HCT116 (cell line): Measurements from ENCODE around the gene DPP6. TPM values are rescaled to one million over a fixed set of nuclear protein-coding genes. Genes with fewer than 3 reads are reported as not detected.

Source experiments
- ATAC-seq: fragments of 200-7000 bp; cut with Tn5 transposase; 2 replicates; pipeline ENCODE4 v1.9.1; 2020; ENCODE audit warnings: mild to moderate bottlenecking, moderate library complexity
- BruUV-seq: library from RNA; stranded (reverse); fragments of 400-500 nt; replicated peaks from 2 replicates; lab custom pipeline; 2021; lab: Mats Ljungman, UMichigan
- CTCF ChIA-PET: fragments of 300-600 bp; sonication (Branson Sonifier 250); formaldehyde crosslinking; loops from one replicate; lab custom pipeline; 2021; ENCODE audit warnings: antibody characterized with exemption; lab: Charles Lee
- POLR2A ChIA-PET: fragments of 300-600, 350-600 bp; sonication (Branson Sonifier 250); formaldehyde crosslinking; loops from one replicate; lab custom pipeline; 2021; ENCODE audit warnings: antibody characterized with exemption; lab: Charles Lee
- RAD21 ChIA-PET, 2 experiments: fragments of 300-600 bp; sonication (Branson Sonifier 250); formaldehyde crosslinking; loops; one replicate each; lab custom pipeline; 2023; ENCODE audit warnings: low total read pairs in 2 of 2; ENCODE audit not compliant: uncharacterized antibody in 2 of 2, unreplicated experiment in 2 of 2, low non-redundant PET in 1 of 2; lab: Charles Lee
- DNase-seq: peaks from one replicate; pipeline ENCODE4 v3.0.0-alpha.2; 2010; ENCODE audit warnings: low read depth, low spot score
- H2AFZ ChIP-seq: fragments of 200-600 bp; shearing (Covaris generic), sonication (generic); 2 replicates; pipeline ENCODE4 v1.6.1; 2017; ENCODE audit warnings: low read depth, mixed run types, mixed read lengths, antibody characterized with exemption, low read length; ENCODE audit not compliant: poor library complexity, severe bottlenecking
- H3K27ac ChIP-seq: 2 replicates; pipeline ENCODE4 v1.5.1; 2012; ENCODE audit warnings: low read depth, low read length
- H3K27me3 ChIP-seq: fragments of 200-600 bp; sonication (generic); 2 replicates; pipeline ENCODE4 v1.6.1; 2016; ENCODE audit warnings: mixed run types, low read length, mixed read lengths; ENCODE audit not compliant: insufficient read depth
- H3K36me3 ChIP-seq, 2 experiments: fragments of 200-500 bp in 1 of 2; fragments of 200-600 bp in 1 of 2; sonication (Bioruptor generic) in 1 of 2; sonication (generic) in 1 of 2; 2 replicates each; pipeline versions ENCODE4 v1.5.1 to v1.6.1; 2014 to 2016; ENCODE audit warnings: low read length in 2 of 2, inconsistent platforms in 1 of 2, mixed read lengths in 1 of 2, mixed run types in 1 of 2; ENCODE audit not compliant: insufficient read depth in 2 of 2, control insufficient read depth in 1 of 2
- H3K4me1 ChIP-seq, 2 experiments: fragments of 200-600 bp in 1 of 2; sonication (generic) in 1 of 2; 2 replicates each; pipeline versions ENCODE4 v1.5.1 to v1.6.1; 2012 to 2017; ENCODE audit warnings: low read length in 2 of 2, inconsistent platforms in 1 of 2, mild to moderate bottlenecking in 1 of 2, mixed read lengths in 1 of 2, mixed run types in 1 of 2, moderate library complexity in 1 of 2; ENCODE audit not compliant: insufficient read depth in 2 of 2, control insufficient read depth in 1 of 2
- H3K4me2 ChIP-seq: fragments of 200-600 bp; sonication (generic); 2 replicates; pipeline ENCODE4 v1.6.1; 2017; ENCODE audit warnings: mixed run types, low read length, mixed read lengths
- H3K4me3 ChIP-seq, 2 experiments: fragments of 200-600 bp in 1 of 2; sonication (generic) in 1 of 2; replicated peaks in 1 of 2; 2 replicates each; pipeline ENCODE4 v1.5.1; 2011 to 2016; ENCODE audit warnings: low read length in 2 of 2, control low read depth in 1 of 2, low read depth in 1 of 2, mild to moderate bottlenecking in 1 of 2, mixed read lengths in 1 of 2, mixed run types in 1 of 2
- H3K79me2 ChIP-seq: fragments of 200-600 bp; sonication (generic); 2 replicates; pipeline ENCODE4 v1.6.1; 2017; ENCODE audit warnings: mild to moderate bottlenecking, mixed run types, low read length, moderate library complexity, mixed read lengths; ENCODE audit not compliant: insufficient read depth
- H3K9ac ChIP-seq: fragments of 200-600 bp; sonication (generic); 2 replicates; pipeline ENCODE4 v1.6.1; 2016; ENCODE audit warnings: low read length, mixed read lengths
- H3K9me2 ChIP-seq: fragments of 200-600 bp; sonication (generic), shearing (Covaris generic); 2 replicates; pipeline ENCODE4 v1.6.1; 2017; ENCODE audit warnings: mixed run types, mild to moderate bottlenecking, moderate library complexity; ENCODE audit not compliant: insufficient read depth
- H3K9me3 ChIP-seq, 2 experiments: fragments of 200-500 bp in 1 of 2; fragments of 200-600 bp in 1 of 2; sonication (Bioruptor generic) in 1 of 2; sonication (generic) in 1 of 2; 2 replicates each; pipeline ENCODE4 v1.6.1; 2014 to 2017; ENCODE audit warnings: low read length in 2 of 2, mixed read lengths in 2 of 2, inconsistent platforms in 1 of 2, low read depth in 1 of 2, mild to moderate bottlenecking in 1 of 2, mixed run types in 1 of 2, moderate library complexity in 1 of 2; ENCODE audit not compliant: control insufficient read depth in 1 of 2, insufficient read depth in 1 of 2
- H4K20me1 ChIP-seq: fragments of 200-600 bp; sonication (generic), shearing (Covaris generic); 2 replicates; pipeline ENCODE4 v1.6.1; 2017; ENCODE audit warnings: mixed run types, mild to moderate bottlenecking, moderate library complexity; ENCODE audit not compliant: insufficient read depth
- ELF1 ChIP-seq: IDR thresholded peaks from 2 replicates; pipeline ENCODE4 v1.6.1; 2012; ENCODE audit warnings: low read depth, borderline replicate concordance
- JUND ChIP-seq: IDR thresholded peaks from 2 replicates; pipeline ENCODE4 v1.6.1; 2012
- POLR2A ChIP-seq: IDR thresholded peaks from 2 replicates; pipeline ENCODE4 v1.7.0; 2011; ENCODE audit warnings: borderline replicate concordance; ENCODE audit not compliant: insufficient read depth, insufficient read length; ENCODE audit errors: extremely low read depth
- RAD21 ChIP-seq: IDR thresholded peaks from 2 replicates; pipeline ENCODE4 v1.6.1; 2012; ENCODE audit warnings: low read depth, mild to moderate bottlenecking
- SIN3A ChIP-seq: IDR thresholded peaks from 2 replicates; pipeline ENCODE4 v1.6.1; 2012; ENCODE audit warnings: low read depth
- SRF ChIP-seq: IDR thresholded peaks from 2 replicates; pipeline ENCODE4 v1.6.1; 2012; ENCODE audit warnings: low read depth
- TCF7L2 ChIP-seq: IDR thresholded peaks from 2 replicates; pipeline ENCODE4 v1.7.0; 2011; ENCODE audit warnings: borderline replicate concordance, inconsistent platforms; ENCODE audit not compliant: insufficient read depth, insufficient read length; ENCODE audit errors: extremely low read depth
- ZNF274 ChIP-seq: fragments of 200-500 bp; sonication (Bioruptor generic); IDR thresholded peaks from 2 replicates; pipeline ENCODE4 v1.6.1; 2014; ENCODE audit warnings: mild to moderate bottlenecking, low read depth, low read length, inconsistent platforms
- intact Hi-C: fragments of 100-400 bp; cut with micrococcal nuclease; formaldehyde crosslinking; loops from 2 replicates; pipeline ENCODE4 v1.10.0; 2022
- total RNA-seq: library from RNA; stranded (reverse); gene quantifications from one replicate; pipeline ENCODE4 v1.2.1, GENCODE V29; 2021; ENCODE audit not compliant: unreplicated experiment
- TF ChIP-seq, protein P1 (sequence below): IDR thresholded peaks from 2 replicates; pipeline ENCODE4 v1.6.1; 2011; ENCODE audit warnings: mild to moderate bottlenecking, low read length, moderate library complexity; ENCODE audit not compliant: insufficient replicate concordance; ENCODE audit errors: extremely low read depth

DPP6 gene
- total RNA-seq, 1 experiment from 2014 or later, result not detected

DNA sequence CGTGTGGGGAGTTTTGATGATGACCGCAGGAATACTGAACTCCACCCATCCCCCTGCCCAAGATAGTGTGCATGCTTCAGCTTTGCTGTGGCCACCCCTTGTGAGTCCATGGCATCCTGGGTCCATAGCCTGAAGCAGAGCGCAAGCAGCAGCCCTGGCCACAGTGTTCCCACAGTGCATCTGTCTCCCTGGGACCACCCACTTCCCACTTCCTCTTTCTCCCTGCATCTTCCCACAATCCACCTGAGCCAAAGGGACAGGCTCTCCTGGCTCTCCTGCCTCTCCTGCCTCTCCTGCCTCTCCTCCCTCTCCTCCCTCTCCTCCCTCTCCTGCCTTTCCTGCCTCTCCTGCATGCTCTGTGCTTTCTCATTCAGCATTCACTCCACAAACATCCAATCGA is 800.0 kb downstream of the DPP6 start:
- no peaks in the 10 kb centered on the region for H3K9me3 ChIP-seq
- no peak overlapping the region for H3K4me2 ChIP-seq
- H3K27me3 ChIP-seq, result no peaks in the 10 kb centered on the region
- no peak for ATAC-seq
- no peaks in the 10 kb centered on the region; the same call in 1 of the 2 replicates for H4K20me1 ChIP-seq
- no peaks in the 10 kb centered on the region for H3K4me1 ChIP-seq
- H3K36me3 ChIP-seq, result no peaks in the 10 kb centered on the region
- no peaks in the 10 kb centered on the region for H3K79me2 ChIP-seq
- intact Hi-C loops, result no loop called here
- no peak overlapping the region for H3K9ac ChIP-seq
- H3K27ac ChIP-seq, result no peak overlapping the region
- ChIA-PET POLR2A (no interaction called here), RAD21 (no interaction called here), CTCF (no interaction called here)
- DNase-seq, result no peak
- H2AFZ ChIP-seq, result no peak overlapping the region
- TF ChIP-seq POLR2A (no peak), ELF1 (no peak), JUND (no peak), SRF (no peak), SIN3A (no peak), TCF7L2 (no peak), RAD21 (no peak), ZNF274 (no peak)
- TF ChIP-seq, protein P1, sequence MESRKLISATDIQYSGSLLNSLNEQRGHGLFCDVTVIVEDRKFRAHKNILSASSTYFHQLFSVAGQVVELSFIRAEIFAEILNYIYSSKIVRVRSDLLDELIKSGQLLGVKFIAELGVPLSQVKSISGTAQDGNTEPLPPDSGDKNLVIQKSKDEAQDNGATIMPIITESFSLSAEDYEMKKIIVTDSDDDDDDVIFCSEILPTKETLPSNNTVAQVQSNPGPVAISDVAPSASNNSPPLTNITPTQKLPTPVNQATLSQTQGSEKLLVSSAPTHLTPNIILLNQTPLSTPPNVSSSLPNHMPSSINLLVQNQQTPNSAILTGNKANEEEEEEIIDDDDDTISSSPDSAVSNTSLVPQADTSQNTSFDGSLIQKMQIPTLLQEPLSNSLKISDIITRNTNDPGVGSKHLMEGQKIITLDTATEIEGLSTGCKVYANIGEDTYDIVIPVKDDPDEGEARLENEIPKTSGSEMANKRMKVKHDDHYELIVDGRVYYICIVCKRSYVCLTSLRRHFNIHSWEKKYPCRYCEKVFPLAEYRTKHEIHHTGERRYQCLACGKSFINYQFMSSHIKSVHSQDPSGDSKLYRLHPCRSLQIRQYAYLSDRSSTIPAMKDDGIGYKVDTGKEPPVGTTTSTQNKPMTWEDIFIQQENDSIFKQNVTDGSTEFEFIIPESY, result no peak
- H3K9me2 ChIP-seq, result no peaks in the 10 kb centered on the region
- no peak overlapping the region for H3K4me3 ChIP-seq
- BruUV-seq, result no TSS peak
